Inflammatory macrophage treated with lipopolysaccharide for 4 hours (primary cell): ENCODE results near the gene MACIR.
A peak's percentile ranks its signal among the peaks of the same experiment; 100 is the strongest.
"Not testable (repeated sequence)": the region's sequence is repeated elsewhere in the genome, so short reads cannot be mapped to it uniquely, and the experiment has no call there.

Experiments
- DNase-seq: peaks from one replicate; pipeline ENCODE4 v3.0.0-alpha.2; 2020

The MACIR gene, protein sequence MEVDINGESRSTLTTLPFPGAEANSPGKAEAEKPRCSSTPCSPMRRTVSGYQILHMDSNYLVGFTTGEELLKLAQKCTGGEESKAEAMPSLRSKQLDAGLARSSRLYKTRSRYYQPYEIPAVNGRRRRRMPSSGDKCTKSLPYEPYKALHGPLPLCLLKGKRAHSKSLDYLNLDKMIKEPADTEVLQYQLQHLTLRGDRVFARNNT

DNA sequence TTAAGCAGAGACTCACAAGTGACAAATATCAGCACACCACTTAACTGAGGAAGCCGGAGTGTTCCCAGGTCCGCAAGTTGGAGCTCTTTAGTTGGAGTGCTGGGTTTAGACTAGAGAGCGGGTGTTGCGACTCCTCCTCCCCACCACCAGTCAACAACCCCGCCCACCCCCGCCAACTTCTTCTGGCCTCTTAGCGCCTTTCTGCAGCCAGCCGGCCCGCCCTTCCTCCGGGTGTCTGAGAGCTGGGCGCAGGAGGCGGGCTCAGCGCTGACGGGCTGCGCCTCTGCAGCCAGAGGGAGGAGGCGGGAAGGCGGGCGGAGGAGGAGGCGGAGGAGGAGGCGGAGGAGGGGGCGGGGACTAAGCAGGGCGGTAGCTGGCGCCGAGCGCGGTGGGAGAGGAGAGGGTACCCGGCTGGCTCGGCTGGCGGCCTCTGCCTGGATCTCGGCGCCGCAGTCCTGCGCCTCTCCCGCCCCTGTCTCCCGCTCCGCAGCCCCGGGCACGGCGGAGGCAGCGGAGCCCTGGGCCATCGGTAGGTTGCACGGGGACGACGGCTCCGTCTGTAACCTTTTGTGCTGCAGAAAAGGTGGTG, at the start of gene MACIR:
MACIR (plus strand) TSS at position 396 of the 589 bp plus-strand sequence. CDS start 17,157 bp downstream, outside the sequence.
- peak; percentile 89 for DNase-seq

- no peak for DNase-seq
Measured at GRCh38 chr5:103209065-103209464, 49.5 kb upstream of the MACIR start.

GRCh38 chr5:103210952-103211351, 47.6 kb upstream of the MACIR start:
- DNase-seq, result no peak

DNA sequence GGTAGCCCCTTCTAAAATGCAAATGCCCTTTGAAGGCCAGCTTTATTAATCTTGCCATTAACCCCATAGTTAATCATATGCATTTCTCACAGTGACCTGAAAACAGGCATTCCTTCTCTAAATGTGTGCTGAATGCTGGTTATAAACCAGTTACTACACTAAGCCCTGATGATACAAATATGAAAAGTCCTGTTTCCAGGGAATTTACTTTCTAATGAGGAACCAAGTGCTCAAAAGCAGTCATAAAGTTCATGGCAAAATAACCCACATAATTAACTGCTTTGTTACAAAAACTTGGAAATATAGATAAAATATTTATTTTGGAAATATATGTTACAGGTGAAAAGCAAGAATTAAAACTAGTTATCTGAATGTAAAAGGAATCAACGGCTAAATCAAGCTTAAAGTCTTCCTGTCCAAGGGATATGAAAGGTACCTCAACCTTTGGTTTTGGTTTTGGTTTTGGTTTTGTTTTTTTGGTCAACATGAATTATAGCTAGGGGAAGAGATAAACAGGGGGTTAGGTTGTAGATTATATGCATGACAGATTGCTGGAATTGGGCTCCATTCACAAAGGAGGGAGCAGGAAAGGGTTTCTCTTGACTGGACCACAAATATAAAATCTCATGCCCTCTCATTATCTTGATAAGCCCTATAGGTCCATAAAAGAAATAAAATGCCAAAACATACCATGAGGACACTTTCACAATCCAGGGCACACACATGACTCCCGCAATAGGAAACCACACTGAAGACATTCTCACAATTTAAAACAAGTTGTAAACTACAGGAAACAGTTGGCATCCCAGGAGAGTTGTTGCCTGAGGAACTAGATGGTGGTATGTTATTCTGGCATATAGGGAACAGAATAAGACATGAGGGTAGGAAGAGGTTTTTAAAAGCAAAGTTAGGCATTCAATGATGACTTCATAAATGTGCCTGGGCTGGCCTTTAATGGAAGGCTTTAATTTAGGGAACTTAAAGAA, 46.7 kb upstream of the MACIR start:
- peak; percentile 67 for DNase-seq

- peak; percentile 35 for DNase-seq
Measured at GRCh38 chr5:103216137-103216536, 42.4 kb upstream of the MACIR start.

DNA sequence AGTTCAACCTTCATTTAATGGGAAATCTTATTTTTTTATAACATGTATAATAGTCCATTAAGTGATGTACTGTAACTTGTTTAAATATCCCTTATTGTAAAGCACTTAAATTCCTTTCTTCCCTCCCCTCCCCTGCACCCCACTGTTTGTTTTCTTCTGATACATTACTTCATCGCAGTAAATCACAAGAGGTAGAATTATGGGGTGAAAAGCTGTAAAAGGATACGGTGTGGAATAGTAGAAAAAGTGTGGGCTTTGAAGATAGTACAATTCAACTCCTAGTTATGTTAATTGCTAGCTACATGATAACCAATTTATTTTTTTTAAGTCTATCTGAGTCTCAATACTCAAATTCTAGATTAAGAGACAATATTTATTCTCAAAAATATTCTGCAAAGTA, 41.9 kb upstream of the MACIR start:
- no peak for DNase-seq

- DNase-seq, result no peak
Measured at GRCh38 chr5:103217101-103217500, 41.5 kb upstream of the MACIR start.

GRCh38 chr5:103218164-103218563, 40.4 kb upstream of the MACIR start:
- no peak for DNase-seq

DNA sequence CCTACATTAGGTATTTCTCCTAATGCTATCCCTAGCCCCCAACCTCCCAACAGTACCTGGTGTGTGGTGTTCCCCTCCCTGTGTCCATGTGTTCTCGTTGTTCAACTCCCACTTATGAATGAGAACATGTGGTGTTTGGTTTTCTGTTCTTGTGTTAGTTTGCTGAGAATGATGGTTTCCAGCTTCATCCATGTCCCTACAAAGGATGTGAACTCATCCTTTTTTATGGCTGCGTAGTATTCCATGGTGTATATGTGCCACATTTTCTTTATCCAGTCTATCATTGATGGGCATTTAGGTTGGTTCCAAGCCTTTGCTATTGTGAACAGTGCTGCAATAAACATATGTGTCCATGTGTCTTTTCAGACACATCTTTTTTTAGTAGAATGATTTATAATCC, 39.5 kb upstream of the MACIR start:
- not testable (repeated sequence) for DNase-seq

DNA sequence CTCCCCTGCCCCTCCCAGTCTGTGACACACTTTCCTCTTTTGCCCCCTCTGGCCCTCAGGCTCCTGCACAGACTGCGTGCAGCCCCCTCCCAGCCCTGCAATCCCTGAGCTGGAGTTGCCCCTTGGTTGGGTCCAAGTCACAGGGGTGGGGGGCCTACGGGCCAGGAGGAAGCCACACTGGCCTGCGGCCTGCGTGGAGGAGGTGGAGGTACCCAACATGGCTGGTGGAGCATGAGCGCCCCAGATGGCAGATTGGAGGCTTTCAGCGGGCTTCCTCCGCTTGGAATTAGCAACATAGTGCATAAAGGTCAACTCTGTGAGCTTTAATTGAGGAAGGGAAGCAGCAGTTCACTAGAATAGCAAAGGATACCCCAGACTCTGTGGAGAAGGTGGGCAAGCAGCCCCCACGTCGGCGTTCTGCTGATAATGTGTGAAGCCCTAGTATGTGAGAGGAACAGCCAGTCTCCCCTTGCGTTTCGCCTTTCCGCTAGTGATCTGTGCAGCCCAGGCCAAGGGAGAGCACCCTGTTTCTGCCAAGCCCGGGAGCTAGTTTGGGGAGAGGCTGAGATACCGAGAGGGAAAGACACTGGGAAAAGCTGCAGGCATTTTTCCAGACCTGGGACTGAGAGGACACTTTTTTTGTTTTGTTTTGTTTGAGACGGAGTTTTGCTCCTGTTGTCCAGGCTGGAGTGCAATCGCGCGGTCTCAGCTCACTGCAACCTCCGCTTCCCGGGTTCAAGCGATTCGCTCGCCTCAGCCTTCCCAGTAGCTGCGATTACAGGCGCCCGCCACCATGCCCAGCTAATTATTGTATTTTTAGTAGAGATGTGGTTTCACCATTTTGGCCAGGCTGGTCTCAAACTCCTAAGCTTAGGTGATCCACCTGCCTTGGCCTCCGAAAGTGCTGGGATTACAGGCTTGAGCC, 35.3 kb upstream of the MACIR start:
- DNase-seq, result no peak

- peak; percentile 65 for DNase-seq
Measured at GRCh38 chr5:103224118-103224893, 34.3 kb upstream of the MACIR start.

DNA sequence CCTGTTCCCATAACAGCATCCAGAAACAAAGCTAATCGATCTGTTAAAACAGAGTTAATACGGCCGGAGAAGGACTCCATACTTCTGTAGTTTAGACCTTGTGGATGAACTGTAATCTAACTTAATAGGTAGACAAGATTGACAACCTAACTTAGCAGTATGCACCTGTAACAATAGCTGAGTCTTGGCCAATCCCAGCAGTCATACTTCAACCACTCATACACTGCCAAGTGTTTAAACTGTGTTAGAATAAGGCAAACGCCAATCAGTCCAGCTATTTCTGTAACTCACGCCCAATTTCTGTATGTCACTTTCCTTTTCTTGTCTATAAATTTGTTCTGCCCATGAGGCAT, 33.7 kb upstream of the MACIR start:
- DNase-seq, result no peak

DNA sequence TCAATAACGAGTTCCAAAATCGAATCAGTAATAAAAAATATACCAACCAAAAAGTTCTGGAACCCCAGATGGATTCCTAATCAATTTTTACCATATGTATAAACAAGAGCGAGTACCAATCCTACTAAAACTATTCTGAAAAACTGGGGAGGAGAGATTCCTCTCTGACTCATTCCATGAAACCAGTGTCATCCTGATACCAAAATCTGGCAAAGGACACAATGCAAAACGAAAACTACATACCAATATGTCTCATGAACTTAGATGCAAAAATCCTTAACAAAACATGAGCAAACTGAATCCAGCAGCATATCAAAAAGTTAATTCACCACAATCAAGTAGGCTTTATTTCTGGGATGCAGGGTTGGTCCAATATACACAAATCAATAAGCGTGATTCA, 30.5 kb upstream of the MACIR start:
- no peak for DNase-seq

DNA sequence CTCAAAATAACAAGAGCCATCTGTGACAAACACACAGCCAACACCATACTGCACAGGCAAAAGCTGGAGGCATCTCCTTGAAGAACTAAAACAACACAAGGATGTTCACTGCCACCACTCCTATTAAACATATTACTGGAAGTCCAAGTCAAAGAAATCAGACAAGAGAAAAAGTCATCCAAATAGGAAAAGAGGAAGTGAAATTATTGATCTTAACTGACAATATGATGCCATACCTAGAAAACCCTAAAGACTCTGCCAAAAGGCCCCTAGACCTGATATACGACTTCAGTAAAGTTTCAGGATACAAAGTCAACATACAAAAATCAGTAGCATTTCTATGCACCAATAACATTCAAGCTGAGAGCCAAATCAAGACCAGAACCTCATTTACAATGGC, 30.0 kb upstream of the MACIR start:
- DNase-seq, result no peak

GRCh38 chr5:103232393-103232999, 26.1 kb upstream of the MACIR start:
- peak; percentile 50 for DNase-seq

DNA sequence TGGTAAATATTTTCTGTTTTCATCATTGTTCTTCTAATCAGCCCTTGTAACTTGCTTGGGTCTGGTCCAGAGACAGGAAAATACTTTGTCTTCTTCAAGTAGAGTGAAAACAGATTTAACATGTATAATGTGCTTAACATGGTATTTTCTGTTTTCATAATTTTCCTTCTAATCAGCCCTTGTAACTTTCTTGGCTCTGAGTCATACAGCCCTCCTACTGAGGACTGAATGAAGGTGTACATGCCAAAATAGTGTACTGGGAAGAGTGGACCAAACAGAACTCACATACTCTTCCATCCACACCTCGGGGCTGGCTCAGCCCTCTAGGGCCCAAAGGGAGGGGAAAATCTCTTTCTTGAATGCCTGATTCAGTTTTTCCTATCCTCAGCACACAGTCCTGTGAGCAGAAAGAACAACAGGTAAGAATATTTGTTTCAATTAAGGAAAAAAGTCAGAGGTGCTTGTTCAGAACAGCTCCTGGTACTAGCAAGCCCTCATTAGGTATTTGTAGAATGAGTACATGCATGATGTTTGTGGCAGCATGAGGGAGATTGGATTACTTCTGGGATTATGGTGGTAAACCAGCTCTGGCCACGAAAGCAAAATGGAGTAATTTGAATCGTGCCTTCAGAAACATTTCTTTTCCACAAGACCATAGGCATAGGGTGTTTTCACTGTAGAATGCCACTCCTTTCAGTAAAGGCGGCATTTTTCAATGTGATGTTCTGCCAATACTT, 24.2 kb upstream of the MACIR start:
- DNase-seq, result no peak

DNA sequence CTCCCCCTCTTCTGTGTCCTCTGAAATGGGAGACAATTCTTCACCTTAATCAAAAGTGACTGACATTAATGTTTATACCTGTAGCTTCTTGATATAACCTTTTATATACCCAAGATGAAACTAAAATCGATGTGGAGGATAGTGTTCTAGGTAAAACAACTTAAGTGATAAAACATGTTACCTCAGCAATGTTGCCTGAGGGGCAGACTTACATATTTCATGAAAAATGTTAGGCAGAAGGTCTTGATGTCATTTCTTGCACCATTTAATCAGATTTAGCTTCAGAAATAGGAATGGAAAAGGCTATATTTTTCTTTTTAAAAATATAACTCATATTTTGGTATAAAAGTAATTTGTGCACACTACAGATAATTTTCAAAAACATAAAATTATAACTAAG, 22.7 kb upstream of the MACIR start:
- DNase-seq, result no peak

GRCh38 chr5:103237778-103238177, 20.8 kb upstream of the MACIR start:
- no peak for DNase-seq

DNA sequence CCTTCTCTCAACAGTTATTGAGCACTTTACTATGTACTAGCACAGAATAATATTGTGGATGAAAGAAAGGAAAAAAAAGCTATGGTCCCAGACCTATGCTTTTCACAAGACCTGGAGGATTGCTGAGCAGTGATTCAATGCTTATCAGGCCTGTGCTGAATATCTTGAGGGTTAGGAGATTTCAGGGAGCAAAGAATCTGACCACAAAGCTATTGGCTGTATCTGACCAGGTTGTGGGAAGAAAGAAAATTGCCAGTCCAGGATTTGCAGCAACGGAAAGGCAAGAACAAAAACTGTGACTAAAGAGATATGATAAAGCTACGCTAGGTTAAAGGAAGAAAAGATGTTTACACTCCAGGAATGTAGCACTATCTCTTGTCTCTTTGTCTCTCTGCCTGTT, 14.9 kb upstream of the MACIR start:
- DNase-seq, result no peak

- DNase-seq, result no peak
Measured at GRCh38 chr5:103244398-103244797, 14.2 kb upstream of the MACIR start.

DNA sequence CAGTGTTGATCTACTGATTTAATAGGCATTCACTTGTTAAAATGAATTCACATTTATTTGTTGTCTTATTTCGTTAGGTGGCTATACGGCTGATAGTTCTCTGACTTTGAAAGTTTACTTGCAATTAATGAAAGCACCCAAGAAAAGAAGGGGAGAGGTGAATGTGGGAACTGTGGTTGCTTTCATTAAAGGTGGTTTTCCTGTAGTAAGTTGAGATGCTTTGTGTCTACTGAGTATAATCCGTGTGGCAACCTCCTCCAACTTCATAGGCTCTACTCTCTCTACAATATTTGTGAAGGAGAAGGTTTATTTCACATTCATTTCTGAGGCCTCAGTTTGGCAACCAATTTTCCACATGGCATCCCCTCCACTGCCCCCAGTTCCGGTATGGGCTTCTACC, 12.8 kb upstream of the MACIR start:
- no peak for DNase-seq
